Testis (tissue), 3 donors: Measurements from ENCODE around the gene SFMBT2. TPM values are rescaled to one million over a fixed set of nuclear protein-coding genes. Genes with fewer than 3 reads are reported as not detected.

Experiments
- DNase-seq: peaks from one replicate; pipeline ENCODE4 v3.0.0-alpha.2; 2019
- H3K27ac ChIP-seq, 2 donors: fragments of 200-600 bp; sonication (generic); one replicate each; pipeline ENCODE4 v1.5.1; 2019
- H3K27me3 ChIP-seq: fragments of 200-600 bp; sonication (generic); one replicate; pipeline ENCODE4 v1.5.1; 2019
- H3K36me3 ChIP-seq: fragments of 200-600 bp; sonication (generic); one replicate; pipeline ENCODE4 v1.5.1; 2017; ENCODE audit warnings: low read depth; ENCODE audit errors: missing control alignments
- H3K4me1 ChIP-seq: fragments of 200-600 bp; sonication (generic); one replicate; pipeline ENCODE4 v1.5.1; 2019
- H3K4me3 ChIP-seq, 2 donors: fragments of 200-600 bp; sonication (generic); one replicate each; pipeline ENCODE4 v1.5.1; 2017 to 2019
- H3K9me3 ChIP-seq: fragments of 200-600 bp; sonication (generic); one replicate; pipeline ENCODE4 v1.5.1; 2017
- CTCF ChIP-seq, 3 experiments: fragments of 450-650 bp in 2 of 3; fragments of 200-600 bp in 1 of 3; sonication (generic) in 1 of 3; IDR thresholded peaks; one replicate each; pipeline ENCODE4 v1.5.1; 2016 to 2019; ENCODE audit warnings: antibody characterized with exemption in 3 of 3, mild to moderate bottlenecking in 2 of 3, moderate library complexity in 1 of 3
- POLR2A ChIP-seq: fragments of 450-650 bp; IDR thresholded peaks from one replicate; pipeline ENCODE4 v1.6.1; 2017; ENCODE audit warnings: antibody characterized with exemption, mild to moderate bottlenecking, moderate library complexity
- WGBS, 2 donors: methylation state at CpG; one replicate each; pipeline ENCODE4 v1.1.5; 2018; 5-methylcytosine and 5-hydroxymethylcytosine counted together
- intact Hi-C: fragments of 100-400 bp; cut with DNase I; formaldehyde crosslinking; loops from one replicate; pipeline ENCODE4 v1.15.1; 2023; ENCODE audit warnings: low total_unique reads
- polyA plus RNA-seq: library from polyadenylated mRNA; stranded (reverse); fragments of 350-450 nt; fragmentation: Illumina TruSeq; extraction: RNeasy Lipid Tissue Mini Kit (QIAGEN cat#74804); gene quantifications from one replicate; pipeline ENCODE4 v1.2.3, GENCODE V29; 2014; ENCODE audit warnings: low read depth, low replicate concordance; ENCODE audit not compliant: insufficient read depth
- total RNA-seq, 2 donors: library from RNA; depleted of rRNA; stranded (reverse); fragments of >200 nt; gene quantifications; one replicate each; pipeline ENCODE4 v1.2.3, GENCODE V29; 2016

SFMBT2 gene
- total and polyA plus RNA-seq, 3 donors from 2014 or later = 3.6 to 8.5 (median 7.6) TPM

- Histone ChIP-seq H3K9me3 (no peaks in the 10 kb centered on the region), H3K27me3 (no peaks in the 10 kb centered on the region), H3K4me3 (peak overlapping the region; percentile 71 to 80), H3K27ac (peak overlapping the region; percentile 33 to 83), H3K36me3 (no peaks in the 10 kb centered on the region), H3K4me1 (peaks cover 14% of the 10 kb centered on the region)
- TF ChIP-seq POLR2A (no peak), CTCF (IDR thresholded peaks at IDR 0.05) (no peak)
- intact Hi-C loops = loop anchor here (5.0 kb wide), 1 partner anchor 148 kb away; no protein-coding TSS in a partner anchor
- peak; percentile 16 for DNase-seq
- WGBS, 2 donors = 1 to 2% methylated on average over 36 to 43 of the region's 43 CpGs
Observed at GRCh38 chr10:7410301-7410861, 453 bp downstream of the SFMBT2 start.

GRCh38 chr10:7409732-7410168, 1.1 kb downstream of the SFMBT2 start:
- Histone ChIP-seq H3K4me1 (peaks cover 14% of the 10 kb centered on the region), H3K27ac (peak overlapping the region; percentile 33 to 83), H3K36me3 (no peaks in the 10 kb centered on the region), H3K9me3 (no peaks in the 10 kb centered on the region), H3K27me3 (no peaks in the 10 kb centered on the region), H3K4me3 (peak overlapping the region; percentile 71 to 80)
- peak; percentile 39 for DNase-seq
- TF ChIP-seq CTCF (IDR thresholded peaks at IDR 0.05) (no peak), POLR2A (no peak)
- intact Hi-C loops = loop anchor here (5.0 kb wide), 1 partner anchor 147 kb away; no protein-coding TSS in a partner anchor
- 0% methylated on average over 15 of the region's 15 CpGs for WGBS, 2 donors

GRCh38 chr10:7409045-7409731, 1.6 kb downstream of the SFMBT2 start:
- WGBS, 2 donors = 1% methylated on average over 33 to 38 of the region's 38 CpGs
- Histone ChIP-seq H3K27ac (peak overlapping the region; percentile 40 to 83), H3K4me3 (peak overlapping the region; percentile 71 to 80), H3K4me1 (peaks cover 14% of the 10 kb centered on the region), H3K9me3 (no peaks in the 10 kb centered on the region), H3K36me3 (no peaks in the 10 kb centered on the region), H3K27me3 (no peaks in the 10 kb centered on the region)
- intact Hi-C loops = no loop called here
- peak; percentile 28 for DNase-seq
- no peak for TF ChIP-seq CTCF (IDR thresholded peaks at IDR 0.05)
- TF ChIP-seq POLR2A = no peak

- Histone ChIP-seq H3K9me3 (no peaks in the 10 kb centered on the region), H3K36me3 (no peaks in the 10 kb centered on the region), H3K27me3 (no peaks in the 10 kb centered on the region), H3K4me3 (peak overlapping the region; percentile 71 to 80), H3K27ac (peak overlapping the region; percentile 42 to 63), H3K4me1 (peaks cover 14% of the 10 kb centered on the region)
- intact Hi-C loops = no loop called here
- 1% methylated on average over 26 to 61 of the region's 65 CpGs for WGBS, 2 donors
- TF ChIP-seq POLR2A = no peak
- peak in 2 of 3 experiments; percentile 39 to 59 for TF ChIP-seq CTCF (IDR thresholded peaks at IDR 0.05)
- peak; percentile 73 for DNase-seq
Observed at GRCh38 chr10:7408291-7409044, 2.4 kb downstream of the SFMBT2 start.
